Limb (tissue), 2 donors: ENCODE results near the gene ZFP64.

ENCODE experiments used
- DNase-seq, 2 donors: peaks; one replicate each; pipeline ENCODE4 v3.0.0-alpha.2; 2016; ENCODE audit errors: extremely low spot score in 2 of 2

Gene ZFP64

GRCh38 chr20:52105442-52106422 is 85.8 kb downstream of the ZFP64 start:
- DNase-seq = peak in 1 of 2 donors; percentile 64

DNA sequence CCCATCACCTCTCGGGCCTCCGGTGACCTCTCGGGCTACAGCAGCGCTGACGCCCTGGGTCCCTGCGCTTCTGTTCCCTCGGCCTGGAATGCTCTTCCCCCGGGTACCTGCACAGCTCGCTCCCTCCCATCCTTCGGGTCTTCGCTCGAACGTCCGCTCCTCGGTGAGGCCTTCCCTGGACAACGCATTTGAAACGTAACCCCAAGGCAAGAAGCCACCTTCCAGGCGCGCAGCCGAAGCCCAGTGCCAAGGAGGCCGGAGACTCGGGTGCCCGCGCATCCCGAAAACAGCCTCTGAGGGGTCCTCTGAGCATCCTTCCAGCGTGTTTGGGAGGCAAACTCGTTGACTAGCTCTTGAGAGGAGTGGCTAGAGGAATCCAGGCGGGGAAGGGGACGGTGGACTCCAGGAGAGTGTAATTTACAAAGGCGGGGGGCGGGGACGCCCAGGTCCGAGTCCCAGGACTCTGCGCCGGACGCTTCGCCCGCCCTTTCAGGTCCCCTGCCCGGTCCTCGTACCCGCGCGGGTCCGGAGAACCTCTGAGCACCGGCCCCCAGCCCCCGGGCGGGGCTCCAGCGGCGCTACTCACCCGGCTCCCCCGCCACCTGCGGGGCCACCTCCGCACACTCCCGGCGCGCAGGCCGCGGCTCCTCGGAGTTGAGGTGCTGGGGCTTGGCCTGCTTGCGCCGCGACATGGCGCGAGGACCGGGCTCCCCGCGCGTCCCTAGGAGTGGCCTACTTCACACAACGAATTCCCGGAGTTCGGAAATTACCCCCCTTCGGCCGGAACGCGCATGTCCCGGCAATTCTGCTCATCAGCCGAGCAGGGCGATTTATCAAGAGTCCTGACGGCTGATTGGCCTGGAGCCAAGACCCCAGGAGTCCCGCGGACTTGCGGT is 86.8 kb downstream of the ZFP64 start:
- peak in 1 of 2 donors; percentile 73 for DNase-seq

- peak in 1 of 2 donors; percentile 62 for DNase-seq
These were observed 87.5 kb downstream of the ZFP64 start for GRCh38 chr20:52103913-52104545.

GRCh38 chr20:52103335-52103912 is 88.2 kb downstream of the ZFP64 start:
- peak in 1 of 2 donors; percentile 50 for DNase-seq

GRCh38 chr20:52102559-52102958 is 89.0 kb downstream of the ZFP64 start:
- no peak for DNase-seq

DNA sequence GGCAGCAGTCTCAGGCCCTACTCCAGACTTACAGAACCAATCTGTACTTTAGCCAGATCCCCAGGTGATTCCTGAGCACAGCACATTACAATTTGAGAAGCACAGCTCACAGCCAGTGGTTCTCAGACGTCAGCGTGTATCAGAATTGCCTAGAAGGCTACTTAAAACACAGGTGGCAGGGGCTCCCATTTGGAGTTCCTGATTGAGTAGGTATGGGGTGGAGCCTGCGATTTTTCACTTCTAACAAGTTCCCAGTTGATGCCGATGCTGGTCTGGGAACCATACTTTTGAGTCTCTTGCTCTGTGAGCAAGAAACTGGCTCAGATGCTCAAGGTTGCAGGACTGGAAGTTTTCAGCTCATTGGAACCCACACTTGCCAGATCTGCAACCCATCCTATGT is 89.5 kb downstream of the ZFP64 start:
- DNase-seq = no peak
